ENCODE results near the gene KDM4B. TPM values are rescaled to one million over a fixed set of nuclear protein-coding genes. Genes with fewer than 3 reads are reported as not detected.

Gene KDM4B
- total RNA-seq, 1 donor from 2014 or later = 21.2 TPM

GRCh38 chr19:5066768-5067167 lies 97.9 kb downstream of the KDM4B start:
- TF ChIP-seq, protein P1, sequence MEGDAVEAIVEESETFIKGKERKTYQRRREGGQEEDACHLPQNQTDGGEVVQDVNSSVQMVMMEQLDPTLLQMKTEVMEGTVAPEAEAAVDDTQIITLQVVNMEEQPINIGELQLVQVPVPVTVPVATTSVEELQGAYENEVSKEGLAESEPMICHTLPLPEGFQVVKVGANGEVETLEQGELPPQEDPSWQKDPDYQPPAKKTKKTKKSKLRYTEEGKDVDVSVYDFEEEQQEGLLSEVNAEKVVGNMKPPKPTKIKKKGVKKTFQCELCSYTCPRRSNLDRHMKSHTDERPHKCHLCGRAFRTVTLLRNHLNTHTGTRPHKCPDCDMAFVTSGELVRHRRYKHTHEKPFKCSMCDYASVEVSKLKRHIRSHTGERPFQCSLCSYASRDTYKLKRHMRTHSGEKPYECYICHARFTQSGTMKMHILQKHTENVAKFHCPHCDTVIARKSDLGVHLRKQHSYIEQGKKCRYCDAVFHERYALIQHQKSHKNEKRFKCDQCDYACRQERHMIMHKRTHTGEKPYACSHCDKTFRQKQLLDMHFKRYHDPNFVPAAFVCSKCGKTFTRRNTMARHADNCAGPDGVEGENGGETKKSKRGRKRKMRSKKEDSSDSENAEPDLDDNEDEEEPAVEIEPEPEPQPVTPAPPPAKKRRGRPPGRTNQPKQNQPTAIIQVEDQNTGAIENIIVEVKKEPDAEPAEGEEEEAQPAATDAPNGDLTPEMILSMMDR (IDR thresholded peaks at IDR 0.05; ENCODE audit: insufficient read depth, low read length, poor library complexity, severe bottlenecking) = no peak
- DNase-seq (ENCODE audit: low read depth) = no peak
- peaks cover 1% of the 10 kb centered on the region for H3K36me3 ChIP-seq (ENCODE audit: control insufficient read depth, insufficient read depth, low read length)
- no peak overlapping the region for H3K4me3 ChIP-seq (ENCODE audit: low read depth, low read length)
- H3K27me3 ChIP-seq (ENCODE audit: control insufficient read depth, insufficient read depth, low read length) = no peaks in the 10 kb centered on the region

- no peak for DNase-seq (ENCODE audit: low read depth)
- H3K4me3 ChIP-seq (ENCODE audit: low read depth, low read length) = no peak overlapping the region
- no peaks in the 10 kb centered on the region for H3K27me3 ChIP-seq (ENCODE audit: control insufficient read depth, insufficient read depth, low read length)
- peaks cover 1% of the 10 kb centered on the region for H3K36me3 ChIP-seq (ENCODE audit: control insufficient read depth, insufficient read depth, low read length)
- TF ChIP-seq, protein P1 (IDR thresholded peaks at IDR 0.05; ENCODE audit: insufficient read depth, low read length, poor library complexity, severe bottlenecking) = no peak
Observed at GRCh38 chr19:5067678-5068077, 98.8 kb downstream of the KDM4B start.

GRCh38 chr19:5068233-5069072 lies 99.5 kb downstream of the KDM4B start:
- no peak for DNase-seq (ENCODE audit: low read depth)
- Histone ChIP-seq H3K4me3 (ENCODE audit: low read depth, low read length) (no peak overlapping the region), H3K36me3 (ENCODE audit: control insufficient read depth, insufficient read depth, low read length) (no peaks in the 10 kb centered on the region), H3K27me3 (ENCODE audit: control insufficient read depth, insufficient read depth, low read length) (no peaks in the 10 kb centered on the region)
- TF ChIP-seq, protein P1 (IDR thresholded peaks at IDR 0.05; ENCODE audit: insufficient read depth, low read length, poor library complexity, severe bottlenecking) = no peak

DNA sequence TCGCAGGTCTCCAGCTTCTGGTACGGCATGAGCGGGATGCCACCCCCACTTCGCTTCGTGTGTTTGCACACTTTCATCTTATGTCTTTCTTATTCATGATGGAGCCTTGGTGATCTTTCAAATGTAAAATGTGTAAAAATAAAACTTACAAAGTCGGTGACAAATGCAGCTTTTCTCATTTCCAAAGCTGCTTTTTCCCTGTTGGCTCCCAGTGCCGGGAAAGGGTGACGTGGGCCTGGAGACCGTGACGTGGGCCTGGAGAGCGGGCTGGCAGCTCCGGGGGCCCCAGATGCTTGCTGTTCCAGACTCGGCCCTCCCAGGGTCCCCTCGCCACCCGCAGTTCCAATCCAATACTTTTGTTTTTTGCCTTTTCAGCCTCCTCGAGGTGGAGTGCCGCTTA lies 101.4 kb downstream of the KDM4B start:
- Histone ChIP-seq H3K36me3 (ENCODE audit: control insufficient read depth, insufficient read depth, low read length) (no peaks in the 10 kb centered on the region), H3K27me3 (ENCODE audit: control insufficient read depth, insufficient read depth, low read length) (no peaks in the 10 kb centered on the region), H3K4me3 (ENCODE audit: low read depth, low read length) (no peak overlapping the region)
- TF ChIP-seq, protein P1 (IDR thresholded peaks at IDR 0.05; ENCODE audit: insufficient read depth, low read length, poor library complexity, severe bottlenecking) = no peak
- no peak for DNase-seq (ENCODE audit: low read depth)

GRCh38 chr19:5070930-5071329 lies 102.0 kb downstream of the KDM4B start:
- no peaks in the 10 kb centered on the region for H3K27me3 ChIP-seq (ENCODE audit: control insufficient read depth, insufficient read depth, low read length)
- TF ChIP-seq, protein P1 (IDR thresholded peaks at IDR 0.05; ENCODE audit: insufficient read depth, low read length, poor library complexity, severe bottlenecking) = no peak
- H3K4me3 ChIP-seq (ENCODE audit: low read depth, low read length) = no peak overlapping the region
- H3K36me3 ChIP-seq (ENCODE audit: control insufficient read depth, insufficient read depth, low read length) = no peaks in the 10 kb centered on the region
- DNase-seq (ENCODE audit: low read depth) = no peak

DNA sequence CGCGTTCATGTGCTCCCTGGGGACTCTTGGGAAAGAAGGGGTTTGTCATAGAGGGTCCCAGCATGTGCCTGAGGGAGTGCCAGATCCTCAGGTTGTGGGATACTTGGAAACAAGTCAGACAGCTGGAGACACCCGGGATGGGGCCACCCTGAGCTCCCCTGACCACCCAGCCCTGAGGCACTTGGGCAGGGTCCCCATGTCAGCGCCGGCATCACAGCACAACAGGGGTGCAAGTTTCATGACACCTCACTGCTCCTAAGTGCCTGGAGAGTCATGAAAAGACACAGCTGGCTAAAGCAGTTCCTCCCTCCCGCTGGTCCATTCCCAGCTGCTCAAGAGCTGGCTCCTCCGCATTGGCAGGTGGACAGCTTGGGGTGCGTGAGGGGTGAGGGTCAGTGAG lies 102.7 kb downstream of the KDM4B start:
- H3K27me3 ChIP-seq (ENCODE audit: control insufficient read depth, insufficient read depth, low read length) = no peaks in the 10 kb centered on the region
- no peaks in the 10 kb centered on the region for H3K36me3 ChIP-seq (ENCODE audit: control insufficient read depth, insufficient read depth, low read length)
- DNase-seq (ENCODE audit: low read depth) = no peak
- H3K4me3 ChIP-seq (ENCODE audit: low read depth, low read length) = no peak overlapping the region
- TF ChIP-seq, protein P1 (IDR thresholded peaks at IDR 0.05; ENCODE audit: insufficient read depth, low read length, poor library complexity, severe bottlenecking) = no peak

Data from kidney epithelial cell (primary cell).